Activated CD4-positive, alpha-beta T cell treated with anti-CD3 and anti-CD28 coated beads, Interleukin-2, amount 50 U/mL, for 24 hours (primary cell): Measurements from ENCODE around the gene ERCC6L2.

Experiments used
- DNase-seq, 2 donors: peaks; one replicate each; pipeline ENCODE4 v3.0.0-alpha.2; 2020; ENCODE audit warnings: low read depth in 1 of 2, low spot score in 1 of 2

The ERCC6L2 gene

GRCh38 chr9:95857896-95858295, 17.6 kb upstream of the ERCC6L2 start:
- no peak for DNase-seq

GRCh38 chr9:95862343-95862742, 13.1 kb upstream of the ERCC6L2 start:
- no peak for DNase-seq

GRCh38 chr9:95864852-95865580, 10.5 kb upstream of the ERCC6L2 start:
- no peak for DNase-seq

GRCh38 chr9:95870352-95870751, 5.1 kb upstream of the ERCC6L2 start:
- no peak for DNase-seq

GRCh38 chr9:95870906-95871305, 4.6 kb upstream of the ERCC6L2 start:
- no peak for DNase-seq

- DNase-seq: no peak
Measured at GRCh38 chr9:95874303-95874988, 1.0 kb upstream of the ERCC6L2 start.

GRCh38 chr9:95874989-95875304, 544 bp upstream of the ERCC6L2 start:
- DNase-seq: peak; percentile 26 to 50

DNA sequence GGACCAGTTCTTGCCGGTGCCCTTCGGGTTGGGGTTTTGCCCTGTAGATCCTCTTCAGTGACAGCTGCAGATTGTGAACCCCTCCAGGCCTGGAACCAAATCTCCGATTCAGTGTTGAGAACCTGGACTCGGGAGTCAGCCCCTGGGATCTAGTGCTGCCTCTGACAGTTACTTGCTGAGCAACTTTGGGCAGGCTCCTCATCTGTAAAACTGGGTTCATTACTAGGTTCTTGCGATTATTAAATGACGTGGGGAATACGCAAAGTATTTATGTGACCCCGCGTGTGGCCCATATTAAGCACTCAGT, 600 bp downstream of the ERCC6L2 start:
- DNase-seq: no peak

GRCh38 chr9:95876595-95876994, 1.1 kb downstream of the ERCC6L2 start:
- no peak for DNase-seq

DNA sequence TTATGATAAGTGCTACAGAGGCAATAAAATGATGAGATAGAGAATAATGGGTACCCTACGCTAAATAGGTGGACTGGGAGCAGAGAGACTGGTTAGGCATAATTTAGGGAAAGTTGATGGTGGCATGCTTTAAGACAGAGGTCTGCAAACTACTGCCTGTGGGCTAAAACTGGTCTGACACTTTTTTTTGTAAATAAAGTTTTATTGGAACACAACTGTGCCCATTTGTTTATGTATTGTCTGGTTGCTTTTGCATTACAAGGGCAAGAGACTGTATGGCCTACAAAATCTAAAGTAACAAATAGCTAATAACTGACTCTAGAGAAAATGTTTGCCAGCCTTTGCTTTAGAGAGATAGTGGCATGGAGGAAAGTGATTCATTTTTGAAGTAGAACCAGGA, 2.5 kb downstream of the ERCC6L2 start:
- no peak for DNase-seq

- DNase-seq: no peak
Measured at GRCh38 chr9:95879591-95879990, 4.1 kb downstream of the ERCC6L2 start.

DNA sequence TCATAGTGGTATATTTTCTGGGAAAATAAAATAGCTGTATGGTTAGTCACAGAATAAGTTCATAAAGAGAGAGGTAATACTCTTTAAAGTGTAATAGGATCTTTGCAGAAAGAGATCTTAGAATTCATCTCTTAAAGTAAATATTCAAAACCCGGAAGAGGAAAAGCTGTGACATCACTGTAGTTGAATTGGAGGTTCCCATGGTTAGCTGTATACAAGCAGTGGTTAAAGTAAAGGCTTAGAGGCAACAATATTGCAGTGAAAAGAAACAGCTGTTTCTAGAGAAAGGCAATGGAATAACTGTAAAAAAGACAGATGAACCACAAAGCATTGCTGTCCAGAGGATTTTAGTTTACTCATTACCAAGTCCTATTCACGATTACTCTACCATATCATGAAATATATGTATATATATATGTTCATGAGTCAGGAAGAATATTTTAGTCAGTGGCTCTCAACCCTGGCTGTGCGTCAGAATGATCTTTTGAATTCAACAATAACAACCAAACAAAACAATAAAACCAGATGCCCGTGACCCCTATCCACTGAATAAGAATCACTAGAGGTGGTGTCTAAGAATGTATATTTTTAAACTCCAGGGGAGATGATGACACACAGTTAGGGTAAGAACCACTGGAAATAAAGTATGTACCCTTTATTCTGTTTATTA, 4.7 kb downstream of the ERCC6L2 start:
- no peak for DNase-seq

DNA sequence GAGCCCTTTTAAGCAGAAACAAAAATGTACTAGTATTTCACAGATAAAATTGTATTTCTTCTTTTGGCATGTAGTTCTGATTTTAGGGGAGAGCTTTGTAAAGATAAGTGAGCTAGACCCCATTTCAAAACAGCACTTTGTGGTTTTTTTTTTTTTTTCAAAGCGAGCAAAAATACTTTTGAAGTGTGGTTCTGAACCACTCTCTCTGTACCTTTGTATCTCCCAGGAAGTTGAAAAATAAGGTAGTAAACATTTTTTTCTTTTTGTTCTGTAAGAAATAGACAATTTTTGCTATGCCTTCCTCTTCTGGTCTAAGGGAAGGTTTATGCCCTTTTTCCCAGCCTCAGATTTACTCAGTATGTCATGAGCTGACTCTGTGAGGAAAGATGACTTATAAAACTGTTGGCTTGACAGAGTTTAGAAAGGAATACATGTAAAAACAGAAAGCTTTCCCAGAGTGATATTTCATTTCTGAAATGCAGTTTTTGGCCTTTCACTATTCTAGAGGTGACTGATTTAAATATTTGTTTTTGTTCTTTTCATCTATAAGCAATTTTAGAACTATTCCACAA, 12.5 kb downstream of the ERCC6L2 start:
- DNase-seq: no peak

- DNase-seq: no peak
Measured at GRCh38 chr9:95890594-95890993, 15.1 kb downstream of the ERCC6L2 start.

DNA sequence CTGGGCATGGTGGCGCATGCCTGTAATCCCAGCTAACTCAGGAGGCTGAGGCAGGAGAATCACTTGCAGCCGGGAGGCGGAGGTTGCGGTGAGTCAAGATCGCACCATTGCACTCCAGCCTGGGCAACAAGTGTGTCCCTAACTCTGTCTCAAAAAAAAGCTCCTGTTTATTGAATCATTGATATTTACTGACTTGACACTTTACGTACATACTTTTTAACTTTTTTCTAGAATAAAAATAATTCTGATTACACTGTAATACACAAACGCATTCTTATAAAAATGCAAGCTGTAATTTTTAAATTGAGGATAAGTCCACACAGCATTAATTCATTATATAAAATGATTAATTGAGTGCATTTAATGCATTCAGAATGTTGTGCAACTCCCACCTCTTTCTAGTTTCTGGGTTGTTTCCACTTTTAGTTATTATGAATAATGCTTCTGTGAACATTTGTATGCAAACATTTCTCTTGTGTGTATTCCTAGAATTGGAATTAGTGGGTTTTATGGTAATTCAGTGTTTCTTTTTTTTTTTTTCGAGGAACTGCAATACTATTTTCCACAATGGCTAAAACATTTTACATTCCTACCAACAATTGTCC, 15.7 kb downstream of the ERCC6L2 start:
- no peak for DNase-seq

GRCh38 chr9:95892690-95893089, 17.2 kb downstream of the ERCC6L2 start:
- no peak for DNase-seq

GRCh38 chr9:95896580-95896979, 21.1 kb downstream of the ERCC6L2 start:
- no peak for DNase-seq

DNA sequence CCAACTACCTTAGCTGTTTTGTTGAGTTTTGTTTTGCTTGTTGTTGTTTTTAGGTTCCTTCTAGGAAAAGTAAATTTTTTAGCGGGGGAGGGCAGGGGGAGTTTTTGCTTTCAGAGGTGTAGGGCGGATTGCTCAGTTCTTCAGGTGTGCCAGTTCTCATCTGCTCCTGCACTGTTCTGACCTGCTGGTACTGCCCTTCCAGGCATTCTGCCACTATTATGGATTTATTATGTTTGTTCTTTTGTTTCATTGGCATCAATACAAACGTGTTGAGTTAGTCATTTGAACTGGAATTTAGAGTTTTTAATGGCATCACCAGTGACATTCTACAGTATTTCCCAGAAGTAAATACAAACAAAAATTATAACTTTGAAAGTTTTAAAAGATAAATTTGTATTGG, 26.0 kb downstream of the ERCC6L2 start:
- no peak for DNase-seq

GRCh38 chr9:95903398-95903797, 27.9 kb downstream of the ERCC6L2 start:
- DNase-seq: no peak

GRCh38 chr9:95907794-95908193, 32.3 kb downstream of the ERCC6L2 start:
- no peak for DNase-seq

GRCh38 chr9:95910023-95910707, 34.7 kb downstream of the ERCC6L2 start:
- DNase-seq: no peak
